HG02884 (cell line): ENCODE results near the gene TPSB2.
"Not testable (repeated sequence)": the region's sequence is repeated elsewhere in the genome, so short reads cannot be mapped to it uniquely, and the experiment has no call there.

Source experiments
- ATAC-seq: cut with Tn5 transposase; IDR thresholded peaks from one replicate; pipeline ENCODE4 v1.9.1; 2021; ENCODE audit warnings: mild to moderate bottlenecking, moderate library complexity; ENCODE audit not compliant: unreplicated experiment

TPSB2 gene

DNA sequence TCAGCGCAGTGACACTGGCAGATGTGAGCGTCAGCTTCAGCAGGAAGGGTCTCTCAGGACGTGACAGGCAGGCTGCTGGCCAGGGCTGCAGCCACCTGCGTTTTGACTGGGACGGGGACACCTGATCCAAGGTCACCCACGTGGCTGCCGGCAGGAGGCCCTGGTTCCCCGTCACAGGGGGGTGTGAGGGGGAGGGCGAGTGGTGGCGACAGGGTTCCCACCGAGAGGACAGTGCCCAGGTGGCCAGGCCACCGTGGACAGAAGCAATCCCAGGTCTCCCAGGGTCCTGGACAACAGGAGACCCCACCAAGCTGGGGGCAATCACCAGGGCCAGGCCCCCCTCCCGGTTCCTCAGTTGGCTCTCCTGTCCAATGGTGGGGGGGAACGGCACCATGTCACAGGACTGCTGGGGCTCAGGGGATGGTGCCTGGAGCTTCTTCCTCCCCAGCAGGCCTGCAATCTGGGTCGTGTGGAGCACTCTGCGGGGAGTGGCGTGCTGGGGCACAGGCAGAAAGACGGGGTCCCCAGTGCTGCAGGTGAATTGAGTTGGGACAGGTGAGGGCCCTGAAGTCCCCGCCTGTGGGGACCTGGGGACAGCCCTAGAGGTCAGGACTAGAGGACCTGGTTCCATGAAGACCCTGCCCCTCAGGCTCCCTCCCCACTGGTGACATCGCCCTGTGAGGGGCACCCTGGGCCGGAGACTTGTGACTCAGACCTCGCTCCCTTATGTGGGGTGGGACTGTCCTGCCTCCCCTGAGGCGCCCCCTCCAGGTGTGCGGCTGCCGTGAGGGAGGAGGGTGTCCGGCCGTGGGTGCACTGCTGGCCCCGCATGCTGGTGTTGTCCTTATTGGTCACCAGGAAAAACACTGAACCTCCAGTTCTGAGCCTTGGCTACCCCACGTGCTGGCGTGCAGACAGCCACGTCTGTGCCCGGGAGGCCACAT lies 14.2 kb upstream of the TPSB2 start:
- ATAC-seq: not testable (repeated sequence)

DNA sequence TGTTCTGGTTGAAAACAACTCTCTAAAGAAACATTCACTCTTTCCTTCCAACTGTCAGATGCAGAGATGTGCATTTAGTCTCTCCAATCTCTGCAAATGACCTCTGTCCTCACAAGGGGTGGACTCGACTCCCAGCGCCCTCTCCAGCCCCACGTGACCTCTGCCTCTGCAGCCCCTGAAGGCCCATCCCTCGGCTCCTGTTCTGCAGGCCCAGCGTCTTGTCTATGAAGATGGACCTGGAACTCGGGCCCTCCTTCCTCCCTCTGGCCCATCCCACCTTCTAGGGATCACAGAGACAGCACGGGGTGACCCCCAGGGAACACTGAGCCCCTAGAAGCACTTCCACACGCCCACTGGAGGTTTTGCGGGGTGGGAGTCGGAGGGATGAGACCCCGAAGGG lies 13.4 kb upstream of the TPSB2 start:
- not testable (repeated sequence) for ATAC-seq

DNA sequence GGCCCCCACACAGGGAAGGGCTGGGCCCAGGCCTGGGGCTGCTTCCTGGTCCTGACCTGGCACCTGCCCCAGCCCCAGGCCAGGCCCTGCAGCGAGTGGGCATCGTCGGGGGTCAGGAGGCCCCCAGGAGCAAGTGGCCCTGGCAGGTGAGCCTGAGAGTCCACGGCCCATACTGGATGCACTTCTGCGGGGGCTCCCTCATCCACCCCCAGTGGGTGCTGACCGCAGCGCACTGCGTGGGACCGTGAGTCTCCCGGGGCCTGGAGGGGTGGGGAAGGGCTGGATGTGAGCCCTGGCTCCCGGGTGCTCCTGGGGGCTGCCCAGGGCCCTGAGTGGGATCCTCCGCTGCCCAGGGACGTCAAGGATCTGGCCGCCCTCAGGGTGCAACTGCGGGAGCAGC lies 11.1 kb upstream of the TPSB2 start:
- ATAC-seq: not testable (repeated sequence)

DNA sequence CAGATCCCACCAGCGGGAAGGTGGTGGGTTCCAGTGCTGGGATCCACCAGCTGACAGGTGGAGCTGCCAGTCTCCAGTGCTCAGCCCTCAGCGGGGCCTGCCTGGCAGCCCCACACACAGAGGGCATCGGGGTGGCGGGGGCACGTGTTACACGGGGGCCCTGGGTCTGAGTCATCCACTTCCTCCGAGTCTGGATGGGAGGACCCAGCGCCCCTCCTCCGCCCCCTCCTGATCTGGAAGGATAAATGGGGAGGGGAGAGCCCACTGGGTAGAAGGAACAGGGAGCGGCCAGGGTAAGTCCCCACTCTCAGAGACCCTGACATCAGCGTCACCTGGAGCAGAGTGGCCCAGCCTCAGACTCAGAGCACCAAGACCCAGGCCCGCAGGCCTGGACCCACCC lies 10.5 kb upstream of the TPSB2 start, which contains the start of gene TPSAB1:
Gene TPSAB1, plus strand, starts transcription at position 270 of the 400 bp plus-strand sequence. CDS start 234 bp downstream, outside the sequence.
- not testable (repeated sequence) for ATAC-seq

DNA sequence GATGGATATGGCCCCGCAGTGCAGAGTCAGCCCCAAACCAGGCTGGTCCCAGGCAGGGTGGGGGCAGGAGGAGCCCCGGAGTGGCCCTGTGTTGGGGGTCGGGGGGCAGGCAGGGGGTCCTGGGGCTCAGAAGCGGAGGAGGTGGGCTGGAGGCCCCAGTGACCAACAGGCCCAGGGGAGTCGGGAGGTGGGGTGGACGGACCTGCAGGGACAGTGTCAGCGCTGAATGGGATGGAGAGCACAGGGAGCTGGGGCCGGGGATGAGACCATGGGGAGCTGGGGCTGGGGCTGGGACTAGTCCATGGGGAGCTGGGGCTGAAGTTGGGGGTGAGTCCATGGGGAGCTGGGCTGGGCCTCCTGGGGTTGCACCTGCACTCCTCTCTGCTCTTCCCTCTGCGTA lies 9.6 kb upstream of the TPSB2 start:
- ATAC-seq: not testable (repeated sequence)

DNA sequence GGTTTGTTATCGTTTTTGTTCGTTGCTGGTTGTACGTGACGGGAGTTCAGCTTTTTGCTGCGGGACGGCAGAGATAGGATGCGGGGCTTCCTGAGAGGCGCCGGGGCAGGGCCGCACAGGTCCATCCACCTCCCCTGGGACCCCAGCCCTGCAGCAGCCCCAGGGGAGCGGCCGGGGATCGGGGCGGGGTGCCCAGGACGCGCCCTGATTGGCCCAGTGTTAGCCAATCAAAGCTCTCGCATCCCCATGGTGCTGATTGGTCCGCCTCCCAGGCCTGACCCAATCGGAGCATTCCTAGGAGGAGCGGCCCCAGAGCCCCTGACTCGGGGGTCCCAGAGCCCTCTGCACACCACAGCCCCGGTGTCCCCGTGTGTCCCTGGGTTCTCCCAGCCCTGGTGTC lies 8.9 kb upstream of the TPSB2 start:
- not testable (repeated sequence) for ATAC-seq

DNA sequence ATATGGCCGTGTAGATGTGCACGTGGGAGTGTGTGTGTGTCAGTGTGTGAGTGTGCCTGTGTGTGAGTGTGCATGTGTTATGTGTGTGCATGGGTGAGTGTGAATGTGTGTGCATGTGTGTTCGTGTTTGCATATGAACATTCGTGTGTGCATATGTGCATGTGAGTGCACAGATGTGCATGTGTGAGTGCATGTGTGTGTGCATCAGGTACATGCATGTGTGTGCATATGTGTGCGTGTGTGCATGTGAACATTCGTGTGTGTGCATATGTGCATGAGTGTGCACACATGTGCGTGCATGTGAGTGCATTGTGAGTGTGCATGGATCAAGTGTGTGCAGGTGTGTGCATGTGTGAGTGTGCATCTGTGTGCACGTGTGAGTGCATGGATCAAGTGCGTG lies 8.0 kb upstream of the TPSB2 start:
- no peak for ATAC-seq

DNA sequence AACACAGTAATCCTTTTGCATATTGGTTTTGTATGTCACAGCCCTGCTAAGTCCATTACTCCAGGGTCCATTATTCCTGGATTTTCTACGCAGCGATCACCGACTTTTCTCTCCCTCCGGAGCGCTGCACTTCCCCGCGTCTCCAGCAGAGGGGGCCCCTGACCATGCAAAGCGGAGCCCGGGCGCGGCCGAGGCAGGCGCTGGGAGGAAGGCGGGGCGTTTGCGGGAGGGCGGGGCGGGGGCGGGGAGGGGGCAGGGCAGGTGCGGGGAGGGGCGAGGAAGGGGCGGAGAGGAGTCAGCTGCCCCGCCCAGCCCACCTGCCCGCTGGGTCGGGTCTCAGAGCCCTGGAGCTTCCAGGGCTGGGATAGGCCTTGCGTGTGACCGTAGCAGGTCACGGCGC lies 6.7 kb upstream of the TPSB2 start:
- not testable (repeated sequence) for ATAC-seq

DNA sequence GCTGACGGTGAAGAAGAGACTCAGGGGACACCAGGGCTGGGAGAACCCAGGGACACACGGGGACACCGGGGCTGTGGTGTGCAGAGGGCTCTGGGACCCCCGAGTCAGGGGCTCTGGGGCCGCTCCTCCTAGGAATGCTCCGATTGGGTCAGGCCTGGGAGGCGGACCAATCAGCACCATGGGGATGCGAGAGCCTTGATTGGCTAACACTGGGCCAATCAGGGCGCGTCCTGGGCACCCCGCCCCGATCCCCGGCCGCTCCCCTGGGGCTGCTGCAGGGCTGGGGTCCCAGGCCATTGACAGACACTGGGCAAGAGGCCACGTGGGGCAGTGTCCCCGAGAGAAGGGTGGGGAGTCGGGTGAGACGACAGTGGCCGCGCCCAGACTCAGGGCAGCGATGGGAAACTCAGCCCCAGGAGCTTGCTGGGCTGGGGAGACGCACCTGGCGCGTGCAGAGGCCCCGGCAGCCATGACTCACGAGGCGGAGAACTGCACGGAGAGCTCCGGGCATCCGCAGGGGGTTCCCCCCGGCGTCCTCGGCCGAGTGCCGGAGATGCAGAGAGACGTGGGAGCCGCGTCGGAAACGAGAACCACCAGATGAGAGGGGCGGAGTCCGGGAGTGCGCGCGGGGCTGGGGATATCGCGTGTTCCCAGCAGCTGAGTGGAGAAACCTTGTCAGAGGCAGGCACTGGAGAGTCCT lies 2.2 kb upstream of the TPSB2 start:
- ATAC-seq: not testable (repeated sequence)

DNA sequence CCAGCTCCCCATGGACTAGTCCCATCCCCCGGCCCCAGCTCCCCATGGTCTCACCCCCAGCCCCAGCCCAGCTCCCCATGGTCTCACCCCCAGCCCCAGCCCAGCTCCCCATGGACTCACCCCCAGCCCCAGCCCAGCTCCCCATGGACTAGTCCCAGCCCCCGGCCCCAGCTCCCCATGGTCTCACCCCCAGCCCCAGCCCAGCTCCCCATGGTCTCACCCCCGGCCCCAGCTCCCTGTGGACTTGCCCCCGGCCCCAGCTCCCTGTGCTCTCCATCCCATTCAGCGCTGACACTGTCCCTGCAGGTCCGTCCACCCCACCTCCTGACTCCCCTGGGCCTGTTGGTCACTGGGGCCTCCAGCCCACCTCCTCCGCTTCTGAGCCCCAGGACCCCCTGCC lies 1.3 kb upstream of the TPSB2 start:
- ATAC-seq: not testable (repeated sequence)

DNA sequence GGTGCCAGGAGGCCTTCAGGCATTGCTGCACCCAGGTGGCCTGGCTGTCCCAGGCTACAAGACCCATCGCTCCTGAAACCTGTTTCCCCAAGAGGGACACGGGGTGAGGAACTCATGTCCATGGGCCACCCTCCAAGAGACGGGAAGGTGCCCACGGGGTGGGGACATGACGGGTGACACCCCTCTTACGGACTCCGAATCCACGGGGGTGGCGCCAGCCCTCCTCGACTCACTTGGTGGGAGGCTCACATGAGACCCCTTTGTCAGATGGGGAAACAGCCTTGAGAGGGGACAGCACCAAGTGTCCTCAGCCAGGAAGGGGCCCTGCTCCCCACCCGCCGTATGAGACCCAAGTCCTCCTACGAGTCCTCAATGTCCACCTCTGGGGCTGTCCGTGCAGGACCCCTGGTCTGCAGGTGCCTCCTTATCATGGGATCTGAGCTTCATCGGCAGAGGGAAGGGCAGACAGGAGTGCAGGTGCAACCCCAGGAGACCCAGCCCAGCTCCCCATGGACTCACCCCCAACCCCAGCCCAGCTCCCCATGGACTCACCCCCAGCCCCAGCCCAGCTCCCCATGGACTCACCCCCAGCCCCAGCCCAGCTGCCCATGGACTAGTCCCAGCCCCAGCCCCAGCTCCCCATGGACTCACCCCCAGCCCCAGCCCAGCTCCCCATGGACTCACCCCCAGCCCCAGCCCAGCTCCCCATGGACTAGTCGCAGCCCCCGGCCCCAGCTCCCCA lies 658 bp upstream of the TPSB2 start:
- ATAC-seq: not testable (repeated sequence)

DNA sequence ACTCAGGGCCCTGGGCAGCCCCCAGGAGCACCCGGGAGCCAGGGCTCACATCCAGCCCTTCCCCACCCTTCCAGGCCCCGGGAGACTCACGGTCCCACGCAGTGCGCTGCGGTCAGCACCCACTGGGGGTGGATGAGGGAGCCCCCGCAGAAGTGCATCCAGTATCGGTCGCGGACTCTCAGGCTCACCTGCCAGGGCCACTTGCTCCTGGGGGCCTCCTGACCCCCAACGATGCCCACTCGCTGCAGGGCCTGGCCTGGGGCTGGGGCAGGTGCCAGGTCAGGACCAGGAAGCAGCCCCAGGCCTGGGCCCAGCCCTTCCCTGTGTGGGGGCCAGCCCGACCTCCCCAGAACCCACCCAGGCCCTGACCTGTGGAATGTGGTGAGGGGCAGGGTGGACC lies 508 bp downstream of the TPSB2 start:
- not testable (repeated sequence) for ATAC-seq

DNA sequence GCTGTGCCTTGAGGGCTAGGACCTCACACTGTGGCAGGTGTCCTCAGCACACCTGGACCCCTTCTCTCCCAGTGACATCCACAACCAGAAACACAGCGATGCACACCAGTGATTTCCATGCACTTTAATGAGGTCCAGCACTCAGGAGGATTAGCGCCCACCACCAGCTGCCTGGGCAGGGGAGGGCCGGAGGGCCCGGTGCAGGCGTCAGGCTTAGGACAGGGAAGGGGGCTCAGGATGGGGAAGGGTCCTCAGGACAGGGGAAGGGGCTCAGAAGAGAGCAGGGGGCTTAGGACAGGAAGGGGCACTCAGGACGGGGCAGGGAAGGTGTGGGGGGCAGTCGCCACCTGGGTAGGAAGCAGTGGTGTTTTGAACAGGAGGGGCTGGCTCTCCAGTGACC lies 1.8 kb downstream of the TPSB2 start:
- ATAC-seq: not testable (repeated sequence)

DNA sequence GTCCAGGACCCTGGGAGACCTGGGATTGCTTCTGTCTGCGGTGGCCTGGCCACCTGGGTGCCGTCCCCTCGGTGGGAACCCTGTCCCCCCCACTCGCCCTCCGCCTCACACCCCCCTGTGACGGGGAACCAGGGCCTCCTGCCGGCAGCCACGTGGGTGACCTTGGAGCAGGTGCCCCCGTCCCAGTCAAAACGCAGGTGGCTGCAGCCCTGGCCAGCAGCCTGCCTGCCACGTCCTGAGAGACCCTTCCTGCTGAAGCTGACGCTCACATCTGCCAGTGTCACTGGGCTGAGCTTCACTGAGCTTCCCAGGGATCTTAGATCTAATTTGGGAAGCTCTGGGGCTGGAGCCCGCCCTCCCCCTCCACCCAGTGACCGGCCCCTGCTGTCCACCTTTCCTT lies 3.3 kb downstream of the TPSB2 start:
- ATAC-seq: not testable (repeated sequence)

DNA sequence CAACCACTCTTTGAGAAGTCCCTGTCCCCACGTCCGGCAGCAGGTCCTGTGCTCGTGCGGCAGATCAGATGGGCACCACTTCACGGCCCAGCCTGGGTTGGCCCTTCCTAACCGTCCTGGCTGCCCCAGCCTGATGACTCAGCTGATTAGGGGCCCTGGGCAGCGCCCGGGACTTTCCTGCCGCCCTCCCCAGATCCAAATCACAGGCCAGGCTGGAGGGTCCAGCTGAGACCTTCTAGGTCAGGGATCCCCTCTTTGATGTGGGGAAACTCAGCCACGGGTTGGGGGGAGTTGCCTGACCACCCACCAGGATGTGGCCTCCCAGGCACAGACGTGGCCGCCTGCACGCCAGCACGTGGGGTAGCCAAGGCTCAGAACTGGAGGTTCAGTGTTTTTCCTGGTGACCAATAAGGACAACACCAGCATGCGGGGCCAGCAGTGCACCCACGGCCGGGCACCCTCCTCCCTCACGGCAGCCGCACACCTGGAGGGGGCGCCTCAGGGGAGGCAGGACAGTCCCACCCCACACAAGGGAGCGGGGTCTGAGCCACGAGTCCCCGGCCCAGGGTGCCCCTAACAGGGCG lies 4.2 kb downstream of the TPSB2 start:
- ATAC-seq: not testable (repeated sequence)

DNA sequence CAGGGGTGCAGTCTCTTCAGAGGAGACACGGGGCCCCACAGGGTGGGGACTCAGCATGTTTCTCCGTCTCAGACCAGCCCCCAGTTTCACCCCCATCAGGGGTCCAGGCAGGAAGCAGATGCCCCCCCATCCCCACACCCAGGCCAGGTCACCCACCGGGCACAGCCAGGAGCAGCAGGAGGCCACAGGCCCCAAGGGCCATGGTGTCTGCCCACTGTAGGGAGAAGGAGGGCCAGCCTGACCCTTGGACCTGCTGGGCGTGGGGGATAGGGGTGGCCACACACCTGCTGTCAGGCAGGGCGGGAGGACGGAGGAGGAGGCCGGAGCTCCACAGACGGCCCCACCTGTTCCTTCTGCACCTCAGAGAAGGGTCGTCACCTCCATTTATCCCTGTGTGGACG lies 4.9 kb downstream of the TPSB2 start, which contains the start of gene TPSG1:
Gene TPSG1, minus strand, starts transcription at position 218 of the 401 bp plus-strand sequence. Its CDS starts 16 bp downstream, at position 202.
- no peak for ATAC-seq

DNA sequence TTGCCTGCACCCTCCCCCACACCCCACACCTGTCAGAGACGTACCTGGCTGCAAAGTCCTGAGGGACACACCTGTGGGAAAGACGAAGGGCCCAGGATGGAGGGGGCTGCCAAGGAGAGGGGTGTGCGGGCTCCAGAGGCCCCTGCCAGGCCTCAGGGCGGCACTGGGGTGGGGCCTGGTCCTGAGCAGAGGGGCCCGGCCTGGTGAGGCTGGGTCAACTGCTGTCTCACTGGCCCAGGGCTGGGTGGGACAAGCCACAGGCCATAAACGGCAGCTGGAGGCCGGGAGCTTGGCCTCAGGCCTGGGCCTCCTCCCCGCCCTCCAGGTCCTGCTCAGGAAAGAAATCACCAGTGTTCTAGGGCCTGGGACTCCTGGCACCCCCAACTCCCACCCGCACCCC lies 5.4 kb downstream of the TPSB2 start:
- ATAC-seq: no peak

DNA sequence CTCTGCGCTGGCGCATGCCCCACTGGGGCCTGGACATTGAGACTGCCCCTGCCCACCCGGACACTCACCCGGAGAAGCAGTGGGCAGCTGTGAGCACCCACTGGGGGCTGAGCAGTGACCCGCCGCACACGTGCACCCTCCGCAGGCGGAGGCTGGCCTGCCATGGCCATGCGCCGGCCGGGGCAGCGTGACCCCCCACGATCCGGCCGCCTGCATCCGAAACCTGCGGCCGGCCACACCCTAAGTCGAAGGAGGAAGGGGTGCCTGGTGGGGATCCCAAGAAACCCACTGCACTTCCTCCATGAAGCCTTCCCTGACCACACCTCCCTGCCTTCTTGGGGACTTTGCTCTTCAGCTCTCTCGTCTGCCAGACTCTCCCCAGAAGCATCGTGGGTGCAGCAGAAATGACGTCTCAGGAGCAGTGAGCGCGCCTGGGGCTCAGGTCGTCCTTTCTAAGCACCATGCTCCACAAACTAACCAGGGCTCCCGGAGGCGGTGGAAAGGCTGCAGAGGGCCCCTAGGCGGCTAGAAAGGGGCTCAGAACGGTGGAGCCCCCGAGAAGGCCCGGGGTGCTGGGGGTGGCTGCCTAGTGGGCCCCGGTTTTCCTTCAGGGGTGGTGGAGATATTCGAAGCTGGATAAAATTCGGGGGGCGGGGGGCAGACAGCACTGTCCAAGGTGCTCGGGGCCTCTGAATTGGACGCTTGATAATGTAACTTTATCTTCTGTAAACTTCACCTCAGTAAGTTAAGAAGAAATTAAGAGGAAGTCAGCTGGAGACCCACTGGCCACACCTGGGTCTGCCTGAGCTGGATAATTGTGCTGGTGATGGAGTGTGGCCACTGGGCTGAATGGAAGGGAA lies 6.4 kb downstream of the TPSB2 start:
- no peak for ATAC-seq

DNA sequence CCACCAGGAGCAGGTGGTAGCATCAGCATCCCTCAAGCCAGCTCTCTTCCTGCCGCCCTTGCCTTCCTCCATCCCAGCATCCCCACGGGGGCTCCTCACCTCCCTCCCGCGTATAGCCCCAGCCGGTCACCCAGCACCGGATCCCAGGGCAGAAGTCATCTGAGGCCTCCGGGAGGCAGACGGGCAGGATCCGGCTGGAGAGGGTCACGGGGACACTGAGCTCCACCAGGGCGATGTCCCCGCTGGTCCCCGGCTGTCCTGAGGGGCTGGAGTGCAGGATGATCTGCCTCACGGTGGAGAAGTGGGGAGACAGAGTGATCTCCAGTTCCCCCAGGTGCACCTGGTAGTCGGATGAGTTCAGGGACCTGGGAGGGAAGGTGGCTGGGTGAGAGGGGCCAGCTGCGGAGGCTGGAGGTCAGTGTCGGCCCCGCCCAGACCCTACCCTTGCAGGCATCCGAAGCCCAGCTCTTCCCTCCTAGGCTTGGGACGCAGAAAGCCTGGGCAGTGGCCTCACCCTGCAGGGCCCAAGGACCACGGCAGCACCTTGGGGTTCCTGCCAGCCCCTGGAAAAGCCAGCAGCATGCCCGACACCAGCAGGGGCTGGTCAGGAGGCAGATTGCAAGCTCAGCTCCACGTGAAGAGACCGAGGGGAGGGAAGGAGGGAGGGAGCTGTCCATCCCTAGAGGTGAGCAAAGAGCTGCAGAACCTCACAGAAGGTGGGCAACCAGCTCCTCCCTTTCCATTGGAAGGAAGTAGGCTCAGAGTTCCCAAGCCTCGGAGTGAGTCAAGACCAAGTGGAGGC lies 7.2 kb downstream of the TPSB2 start:
- no peak for ATAC-seq
